Upper lobe of left lung (tissue), 4 donors: ENCODE measurements around the gene NUDCD3.

Source experiments
- CTCF ChIP-seq, 6 experiments: fragments of 450-650 bp in 4 of 6; fragments of 200-600 bp in 2 of 6; sonication (generic) in 2 of 6; IDR thresholded peaks; one replicate each; pipeline ENCODE4 v1.5.1; 2016 to 2019; ENCODE audit warnings: antibody characterized with exemption in 6 of 6
- POLR2A ChIP-seq, 4 donors: fragments of 450-650 bp; IDR thresholded peaks; one replicate each; pipeline ENCODE4 v1.5.1; 2016 to 2017; ENCODE audit warnings: antibody characterized with exemption in 4 of 4, mild to moderate bottlenecking in 2 of 4
- POLR2AphosphoS5 ChIP-seq, 2 donors: sonication (generic); formaldehyde crosslinking; IDR thresholded peaks; one replicate each; pipeline ENCODE4 v1.5.1; 2017; ENCODE audit warnings: antibody characterized with exemption in 2 of 2

- TF ChIP-seq CTCF (IDR thresholded peaks at IDR 0.05) (no peak), POLR2AphosphoS5 (IDR thresholded peaks at IDR 0.05) (no peak), POLR2A (IDR thresholded peaks at IDR 0.05) (no peak)
Measured at GRCh38 chr7:44539669-44540506, 49.4 kb upstream of the NUDCD3 start.
